ENCODE data around the gene PPIAL4G. TPM values are rescaled to one million over a fixed set of nuclear protein-coding genes. Genes with fewer than 3 reads are reported as not detected.

The PPIAL4G gene
- total RNA-seq, 4 donors from 2014 or later = 0.11 to 0.17 TPM; not detected in 2

Small RNAs within 50 kb of the gene (small RNA-seq; reads per million reads assigned to genes)
- gene RF00003 = not detected

Other genes with a start within 250 kb of the PPIAL4G start
- gene NBPF14, start 112.7 kb upstream of the PPIAL4G start, total RNA-seq = 10 to 100 TPM; 20.5 to 61.3 (median 36.0) TPM